HG03354 (cell line): ENCODE measurements around the gene LRRC10B.

Experiments
- ATAC-seq: cut with Tn5 transposase; IDR thresholded peaks from one replicate; pipeline ENCODE4 v1.9.1; 2021; ENCODE audit warnings: mild to moderate bottlenecking; ENCODE audit not compliant: unreplicated experiment, poor library complexity, severe bottlenecking

The LRRC10B gene

GRCh38 chr11:61526229-61526628 lies 17.7 kb downstream of the LRRC10B start:
- ATAC-seq: no peak

DNA sequence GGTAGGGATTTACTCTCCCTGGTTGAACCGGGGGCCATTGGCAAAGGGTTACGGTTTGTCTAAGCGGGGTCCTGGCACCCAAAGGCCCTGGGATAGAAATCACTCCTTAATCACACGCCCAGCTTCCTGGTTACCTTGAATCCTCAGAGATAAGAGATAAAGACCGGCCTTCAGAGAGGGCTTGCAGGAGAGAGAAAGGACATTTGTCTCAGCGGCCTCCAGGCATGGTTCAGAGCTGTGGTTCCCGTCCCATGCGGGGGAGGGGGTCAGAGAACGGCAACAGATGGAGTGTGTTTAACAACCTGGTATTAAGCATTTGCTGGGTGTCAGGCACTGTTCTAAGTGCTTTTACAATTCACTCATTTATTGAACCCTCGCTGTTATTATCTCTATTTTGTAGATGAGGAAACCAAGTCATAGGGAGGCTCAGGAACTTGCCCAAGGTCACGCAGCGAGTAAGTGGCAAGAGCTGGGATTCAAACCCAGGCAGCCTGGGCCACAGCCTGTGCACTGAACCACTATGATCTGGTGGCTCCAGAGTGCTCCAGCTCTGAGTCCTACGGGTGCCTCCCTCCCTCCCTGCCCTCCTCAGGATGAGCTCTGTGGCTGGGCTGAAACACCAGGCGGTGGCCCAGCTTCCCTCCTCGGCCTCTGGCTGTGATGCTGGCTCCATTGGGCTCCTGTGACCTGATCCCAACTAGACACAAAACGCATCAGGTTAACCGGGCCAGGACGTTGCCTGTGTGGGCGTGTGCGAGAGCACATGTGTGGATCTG lies 18.6 kb downstream of the LRRC10B start:
- no peak for ATAC-seq

DNA sequence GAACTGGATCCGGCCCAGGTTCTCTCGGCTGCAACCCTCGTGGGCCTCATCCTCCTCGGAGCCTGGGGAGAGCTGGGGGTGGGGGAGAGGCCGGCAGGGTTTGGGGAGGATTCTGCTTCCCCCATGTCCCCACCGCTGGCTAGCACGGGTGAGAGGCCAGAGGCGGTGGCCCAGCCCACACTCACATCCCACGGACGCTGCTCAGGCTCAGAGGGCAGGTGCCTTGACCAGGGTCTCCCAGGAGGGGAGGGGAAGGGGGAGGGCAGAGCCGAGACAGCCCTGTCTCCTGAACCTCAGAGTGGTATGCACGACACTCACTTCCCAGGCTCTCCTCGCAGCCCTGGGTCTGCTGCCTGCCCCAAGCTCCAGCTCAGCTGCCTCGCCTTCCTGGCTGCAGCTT lies 19.6 kb downstream of the LRRC10B start:
- no peak for ATAC-seq

DNA sequence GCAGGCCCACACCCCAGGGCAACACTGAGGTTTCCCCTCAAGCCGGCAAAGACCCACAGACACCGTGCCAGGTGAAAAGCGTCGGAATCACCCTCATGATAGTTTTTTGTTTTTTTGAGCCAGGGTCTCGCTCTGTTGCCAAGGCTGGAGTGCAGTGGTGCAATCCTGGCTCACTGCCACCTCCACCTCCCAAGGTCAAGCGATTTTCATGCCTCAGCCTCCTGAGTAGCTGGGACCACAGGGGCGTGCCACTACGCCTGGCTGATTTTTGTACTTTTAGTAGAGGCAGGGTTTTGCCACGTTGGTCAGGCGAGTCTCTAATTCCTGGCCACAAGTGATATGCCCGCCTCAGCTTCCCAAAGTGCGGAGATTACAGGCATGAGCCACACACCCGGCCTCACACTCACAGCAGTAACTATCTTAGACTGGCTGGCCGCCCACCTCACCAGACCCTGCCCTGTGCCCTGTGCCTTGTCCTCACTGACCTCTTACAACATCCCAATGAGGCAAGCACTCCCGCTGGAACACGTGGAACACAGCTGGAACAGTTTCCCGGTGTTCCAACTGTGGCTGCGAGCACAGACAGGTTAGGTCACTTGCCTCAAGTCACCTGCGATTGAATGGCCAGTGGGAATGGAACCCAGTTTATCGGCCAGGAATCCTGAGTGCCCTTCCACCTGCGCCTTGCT lies 21.1 kb downstream of the LRRC10B start:
- no peak for ATAC-seq

GRCh38 chr11:61531044-61531443 lies 22.5 kb downstream of the LRRC10B start:
- ATAC-seq: no peak

DNA sequence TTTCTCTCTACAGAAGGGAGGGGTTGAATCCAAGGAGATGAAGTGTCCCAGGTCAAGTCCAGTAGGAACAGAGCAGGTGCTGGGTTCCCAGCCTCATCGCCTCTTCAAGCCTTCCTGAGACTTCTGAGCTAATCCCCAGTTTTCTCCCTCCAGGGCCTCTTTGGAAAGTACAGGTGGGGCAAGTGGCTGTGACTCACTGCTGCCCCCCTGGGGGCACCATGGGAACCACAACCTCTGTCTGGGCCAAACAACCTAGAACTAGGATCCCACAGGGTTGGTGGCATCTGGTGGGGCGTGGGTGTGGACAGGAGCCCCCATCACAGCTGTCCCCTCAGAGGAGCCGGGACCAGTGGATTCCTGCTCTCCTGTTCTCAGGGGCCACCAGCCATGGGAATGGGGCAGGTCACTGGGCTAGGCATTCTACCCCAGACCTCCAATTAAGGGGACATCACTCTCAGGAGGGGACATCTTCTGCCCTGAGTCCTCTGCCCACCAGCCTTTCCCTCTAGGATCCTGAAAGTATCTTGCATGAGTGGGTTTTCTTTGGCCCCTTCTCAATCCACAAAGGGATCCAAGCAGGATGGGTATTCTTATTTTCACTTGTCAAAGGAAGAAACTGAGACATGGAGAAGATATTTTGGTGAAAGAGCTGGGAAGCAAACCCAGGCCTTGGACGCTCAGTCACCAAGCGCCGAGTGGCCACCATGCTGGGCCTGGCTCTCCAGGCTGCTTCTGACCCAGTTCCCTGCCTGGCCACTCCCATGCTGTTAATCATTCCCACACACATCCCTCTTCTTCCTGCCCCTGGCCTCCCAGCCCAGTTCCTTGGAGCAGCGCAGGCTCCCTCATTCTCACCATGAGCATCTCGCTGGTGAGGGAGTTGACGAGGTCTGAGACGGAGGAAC lies 23.8 kb downstream of the LRRC10B start:
- peak; percentile 44 for ATAC-seq

GRCh38 chr11:61533039-61533375 lies 24.5 kb downstream of the LRRC10B start:
- ATAC-seq: no peak

- no peak for ATAC-seq
These were observed 24.9 kb downstream of the LRRC10B start for GRCh38 chr11:61533401-61533800.

DNA sequence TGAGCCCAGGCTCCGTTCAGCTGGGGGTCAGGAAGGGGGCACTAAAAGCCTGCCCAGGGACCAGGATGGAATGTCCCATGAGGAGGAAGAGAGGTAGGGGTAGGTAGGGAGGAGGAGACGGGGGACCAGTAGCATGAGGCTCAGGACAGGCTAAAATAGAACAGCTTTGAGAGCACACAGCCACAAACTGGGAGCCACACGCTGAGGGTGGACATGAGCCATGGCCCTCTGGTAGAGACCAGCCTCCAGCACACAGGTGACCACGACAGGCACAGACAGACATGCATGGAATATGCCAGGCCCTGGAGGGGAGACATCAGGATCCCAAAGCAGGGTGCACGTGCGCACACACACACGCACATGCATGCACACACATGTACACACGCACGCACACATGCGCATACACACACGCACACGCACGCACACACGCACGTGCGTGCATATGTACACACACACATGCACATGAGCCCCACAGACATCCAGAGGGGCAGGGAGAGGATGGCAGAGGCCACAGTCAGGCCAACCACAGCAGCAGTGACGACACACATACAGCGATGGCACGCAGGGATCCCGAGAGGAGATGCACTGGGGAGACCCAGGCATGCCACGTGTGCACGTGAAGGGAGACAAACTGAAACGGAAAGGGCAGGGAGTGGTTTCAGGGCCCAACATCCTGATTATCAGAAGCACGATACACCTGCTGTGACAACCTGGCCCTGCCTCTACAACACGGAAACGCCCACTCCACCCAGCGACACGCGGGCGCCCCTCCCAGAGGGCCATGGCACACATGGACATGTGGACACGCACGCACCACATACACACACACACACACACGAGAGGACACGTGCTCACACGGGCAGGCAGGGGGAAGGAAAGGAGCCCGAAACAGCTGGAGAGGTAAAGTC lies 25.7 kb downstream of the LRRC10B start:
- ATAC-seq: no peak

- no peak for ATAC-seq
These were observed 26.6 kb downstream of the LRRC10B start for GRCh38 chr11:61534933-61535839.

DNA sequence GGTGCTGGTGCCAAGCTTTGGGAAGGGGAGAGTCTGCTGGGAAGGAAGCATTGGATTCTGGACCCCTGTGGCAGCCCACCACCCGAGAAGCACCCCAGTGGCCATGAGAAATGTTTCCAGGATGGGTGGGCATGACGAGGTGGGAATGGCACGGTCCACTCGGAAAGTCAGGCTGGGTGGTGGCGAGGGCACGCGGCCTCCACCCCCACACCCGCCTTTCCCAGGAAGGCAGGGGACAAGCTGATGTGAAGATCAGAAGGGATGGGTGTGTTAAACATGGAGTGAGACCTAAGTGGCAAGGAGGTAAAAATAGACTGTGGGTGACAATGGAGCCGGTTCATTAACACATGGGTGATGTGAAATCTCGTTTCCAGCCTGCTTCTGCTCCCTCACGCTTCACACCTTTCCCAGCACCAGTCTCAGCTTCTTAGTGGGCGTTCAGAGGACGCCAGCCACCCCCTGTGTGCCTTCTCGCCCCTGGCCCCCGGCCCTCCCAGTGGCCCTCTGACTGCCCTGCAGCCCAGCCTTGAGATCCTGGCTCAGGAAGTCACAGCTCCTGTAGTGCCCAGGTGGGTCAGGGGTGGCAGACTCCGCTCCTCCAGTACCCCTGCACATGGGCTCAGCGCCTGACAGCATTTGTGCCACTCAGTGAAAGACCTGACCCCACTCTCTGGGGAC lies 27.6 kb downstream of the LRRC10B start:
- no peak for ATAC-seq

DNA sequence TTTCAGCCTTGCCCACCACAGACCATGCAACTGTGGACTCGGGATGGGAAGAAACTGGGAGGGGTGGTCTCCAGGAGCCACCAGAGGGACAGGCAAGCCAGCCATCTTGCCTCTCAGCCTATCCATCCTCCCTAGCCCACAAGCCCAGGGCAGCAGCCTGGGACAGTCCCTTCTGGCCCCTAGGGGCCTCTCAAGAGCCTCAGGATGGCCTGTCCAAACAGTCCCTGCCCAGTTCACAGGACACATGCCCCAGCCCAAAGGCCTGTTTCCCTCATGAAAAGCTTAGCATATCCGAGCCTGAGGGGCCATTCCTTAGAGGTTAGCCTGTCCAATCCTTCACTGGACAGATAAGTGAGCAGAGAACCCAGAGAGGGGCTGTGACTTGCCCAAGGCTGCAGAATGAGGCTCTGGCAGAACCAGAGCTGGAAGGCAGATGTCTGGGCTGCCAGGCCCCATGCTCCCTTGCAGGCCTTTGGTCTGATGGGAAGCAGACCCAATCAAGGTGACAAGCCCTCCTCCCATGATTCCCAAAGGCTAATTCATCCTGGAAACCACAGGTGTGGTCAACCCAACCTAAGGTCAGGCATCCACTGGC lies 28.2 kb downstream of the LRRC10B start:
- no peak for ATAC-seq

- ATAC-seq: no peak
These were observed 28.8 kb downstream of the LRRC10B start for GRCh38 chr11:61537326-61537725.

DNA sequence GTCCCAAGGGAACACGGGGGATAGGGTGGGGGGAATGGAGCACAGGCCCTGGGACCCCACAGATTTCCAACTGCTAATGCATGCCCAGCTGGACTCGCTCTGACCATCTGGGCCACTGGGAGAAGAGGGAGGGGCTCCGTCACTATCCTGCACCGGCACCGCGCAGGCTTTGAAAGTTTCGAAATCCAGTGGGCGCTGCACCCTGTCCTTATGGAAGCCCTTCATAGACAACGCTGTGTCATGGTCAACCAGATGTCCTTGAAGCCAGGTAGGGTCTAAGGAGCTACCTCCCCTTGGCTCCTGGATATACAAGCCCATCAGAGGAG lies 30.1 kb downstream of the LRRC10B start:
- ATAC-seq: no peak

GRCh38 chr11:61539006-61539405 lies 30.5 kb downstream of the LRRC10B start:
- no peak for ATAC-seq

- no peak for ATAC-seq
These were observed 31.3 kb downstream of the LRRC10B start for GRCh38 chr11:61539831-61540357.

- no peak for ATAC-seq
These were observed 32.0 kb downstream of the LRRC10B start for GRCh38 chr11:61540528-61540927.

DNA sequence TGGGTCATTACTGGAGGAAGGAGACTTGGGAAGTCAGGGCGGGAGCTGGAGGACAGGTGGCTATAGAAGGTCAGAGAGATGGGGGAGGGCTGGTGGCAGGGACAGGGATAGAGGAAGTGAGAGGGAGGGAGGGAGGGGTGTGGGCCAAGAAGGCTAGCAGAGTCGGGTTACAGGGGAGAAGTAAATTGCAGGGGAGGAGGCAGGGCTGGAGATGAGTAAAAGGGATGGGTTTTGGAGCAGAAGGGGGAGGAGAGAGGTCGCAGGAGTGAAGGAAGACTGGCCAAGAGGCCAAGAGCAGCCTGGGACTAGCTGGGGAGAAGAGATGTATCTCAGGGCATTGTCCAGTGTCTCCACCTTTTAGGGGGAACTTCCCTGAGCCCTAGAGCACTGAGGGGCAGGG lies 33.0 kb downstream of the LRRC10B start:
- no peak for ATAC-seq
